Omental fat pad (tissue), 4 donors: ENCODE measurements around the gene IPO5. TPM values are rescaled to one million over a fixed set of nuclear protein-coding genes. Genes with fewer than 3 reads are reported as not detected.

Experiments
- ATAC-seq: fragments of 150-250 bp; one replicate; pipeline ENCODE4 v1.9.1; 2016; ENCODE audit warnings: mild to moderate bottlenecking, moderate library complexity; ENCODE audit not compliant: low FRiP score
- DNase-seq: peaks from one replicate; pipeline ENCODE4 v3.0.0-alpha.2; 2019; ENCODE audit warnings: low spot score
- total RNA-seq, 4 donors: library from RNA; depleted of rRNA; stranded (reverse); fragments of >200 nt; gene quantifications; one replicate each; pipeline ENCODE4 v1.1.0, GENCODE V29; 2016
- TF ChIP-seq, protein P1 (sequence below), 3 donors: fragments of 450-650 bp; IDR thresholded peaks; one replicate each; pipeline ENCODE4 v1.5.1; 2016 to 2017; ENCODE audit warnings: antibody characterized with exemption in 3 of 3, mild to moderate bottlenecking in 3 of 3, moderate library complexity in 2 of 3

The IPO5 gene
- total RNA-seq, 4 donors from 2014 or later, result 106 to 170 (median 132) TPM

DNA sequence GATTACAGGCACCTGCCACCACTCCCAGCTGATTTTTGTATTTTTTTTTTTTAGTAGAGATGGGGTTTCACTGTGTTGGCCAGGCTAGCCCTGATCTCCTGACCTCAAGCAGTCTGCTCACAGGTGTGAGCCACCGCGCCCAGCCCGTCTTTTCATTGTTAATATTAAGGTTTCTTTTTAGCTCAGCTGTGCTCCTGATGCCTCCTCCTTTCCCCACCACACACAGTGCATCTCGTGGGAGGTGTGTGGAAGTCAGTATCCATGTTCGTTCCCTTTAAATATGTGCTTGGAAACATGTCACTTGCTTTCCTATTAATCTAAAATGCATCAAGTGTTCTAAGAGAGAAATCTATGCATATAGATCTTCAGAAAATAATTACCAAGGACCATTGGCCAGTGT lies 53.5 kb downstream of the IPO5 start:
- TF ChIP-seq, protein P1, sequence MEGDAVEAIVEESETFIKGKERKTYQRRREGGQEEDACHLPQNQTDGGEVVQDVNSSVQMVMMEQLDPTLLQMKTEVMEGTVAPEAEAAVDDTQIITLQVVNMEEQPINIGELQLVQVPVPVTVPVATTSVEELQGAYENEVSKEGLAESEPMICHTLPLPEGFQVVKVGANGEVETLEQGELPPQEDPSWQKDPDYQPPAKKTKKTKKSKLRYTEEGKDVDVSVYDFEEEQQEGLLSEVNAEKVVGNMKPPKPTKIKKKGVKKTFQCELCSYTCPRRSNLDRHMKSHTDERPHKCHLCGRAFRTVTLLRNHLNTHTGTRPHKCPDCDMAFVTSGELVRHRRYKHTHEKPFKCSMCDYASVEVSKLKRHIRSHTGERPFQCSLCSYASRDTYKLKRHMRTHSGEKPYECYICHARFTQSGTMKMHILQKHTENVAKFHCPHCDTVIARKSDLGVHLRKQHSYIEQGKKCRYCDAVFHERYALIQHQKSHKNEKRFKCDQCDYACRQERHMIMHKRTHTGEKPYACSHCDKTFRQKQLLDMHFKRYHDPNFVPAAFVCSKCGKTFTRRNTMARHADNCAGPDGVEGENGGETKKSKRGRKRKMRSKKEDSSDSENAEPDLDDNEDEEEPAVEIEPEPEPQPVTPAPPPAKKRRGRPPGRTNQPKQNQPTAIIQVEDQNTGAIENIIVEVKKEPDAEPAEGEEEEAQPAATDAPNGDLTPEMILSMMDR (IDR thresholded peaks at IDR 0.05), result no peak
- DNase-seq (no peak), ATAC-seq (no peak)

DNA sequence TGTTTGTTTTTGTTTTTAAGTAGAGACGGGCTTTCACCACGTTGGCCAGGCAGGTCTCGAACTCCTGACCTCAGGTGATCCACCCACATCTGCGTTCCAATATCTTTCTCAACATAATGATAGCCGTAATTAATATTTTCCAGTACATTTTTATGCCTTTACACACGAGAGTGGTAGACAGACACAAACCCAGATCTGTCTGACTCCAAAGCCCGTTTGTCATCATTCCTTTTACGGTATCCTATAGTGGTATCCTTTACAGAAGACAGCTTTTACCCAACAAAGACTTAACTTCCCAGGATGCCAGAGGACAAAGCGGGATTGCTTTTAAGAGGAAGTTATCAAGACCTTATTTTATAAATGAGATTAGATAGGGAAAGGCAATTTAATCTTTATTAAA lies 59.8 kb downstream of the IPO5 start:
- no peak for ATAC-seq
- DNase-seq, result no peak
- TF ChIP-seq, protein P1 (IDR thresholded peaks at IDR 0.05), result no peak

DNA sequence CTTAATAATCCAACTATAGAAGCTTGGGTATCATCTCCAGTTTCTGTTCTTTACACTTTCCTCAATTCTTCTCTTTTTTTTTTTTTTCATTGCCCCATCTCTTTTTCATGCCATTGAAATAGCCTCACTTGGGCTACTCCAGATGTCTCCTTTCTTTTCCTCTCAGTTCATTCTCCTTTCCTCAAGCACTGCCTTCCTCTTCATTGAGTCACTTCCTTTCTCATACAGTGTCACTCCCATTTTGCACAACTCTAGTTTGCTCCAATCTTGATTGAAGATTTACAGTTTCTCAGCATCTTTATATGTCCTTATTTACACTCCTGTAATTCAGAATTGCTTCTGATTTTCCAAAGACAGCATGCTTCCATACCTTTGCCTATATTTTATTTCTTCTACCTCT lies 61.3 kb downstream of the IPO5 start:
- TF ChIP-seq, protein P1 (IDR thresholded peaks at IDR 0.05), result no peak
- DNase-seq (no peak), ATAC-seq (no peak)

DNA sequence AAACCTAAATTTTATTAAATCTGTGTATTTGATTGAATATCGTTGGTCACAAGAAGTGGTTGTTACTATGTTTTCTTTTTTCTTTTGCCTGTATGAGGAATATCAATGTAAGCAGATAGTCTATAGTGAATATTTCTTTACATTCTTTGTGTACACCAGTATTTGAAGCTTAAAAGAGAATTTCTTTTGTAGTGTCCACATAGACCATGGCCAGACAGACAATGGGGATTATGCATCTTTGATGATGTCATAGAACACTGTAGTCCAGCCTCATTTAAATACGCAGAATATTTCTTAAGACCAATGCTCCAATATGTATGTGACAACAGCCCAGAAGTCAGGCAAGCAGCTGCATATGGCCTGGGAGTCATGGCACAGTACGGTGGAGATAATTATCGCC lies 64.8 kb downstream of the IPO5 start:
- TF ChIP-seq, protein P1 (IDR thresholded peaks at IDR 0.05), result no peak
- no peak for DNase-seq
- ATAC-seq, result no peak

DNA sequence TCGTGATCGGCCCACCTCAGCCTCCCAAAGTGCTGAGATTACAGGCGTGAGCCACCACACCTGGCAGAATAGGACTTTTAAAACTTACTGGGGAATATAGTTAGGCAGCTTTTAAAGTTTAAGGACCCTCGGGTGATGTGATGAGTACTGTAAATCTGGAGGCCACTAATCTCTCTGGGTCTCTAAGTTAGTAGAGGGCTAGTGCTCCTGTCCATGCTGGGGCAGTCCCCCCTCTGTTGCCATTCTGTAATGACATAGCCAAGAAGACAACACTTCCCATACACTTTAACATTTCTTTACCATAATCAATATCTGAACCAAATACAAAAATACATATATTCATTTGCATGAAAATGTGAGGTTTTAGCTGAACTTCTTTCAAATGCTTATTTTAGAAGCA lies 65.7 kb downstream of the IPO5 start:
- ATAC-seq, result no peak
- TF ChIP-seq, protein P1 (IDR thresholded peaks at IDR 0.05), result no peak
- DNase-seq, result no peak

DNA sequence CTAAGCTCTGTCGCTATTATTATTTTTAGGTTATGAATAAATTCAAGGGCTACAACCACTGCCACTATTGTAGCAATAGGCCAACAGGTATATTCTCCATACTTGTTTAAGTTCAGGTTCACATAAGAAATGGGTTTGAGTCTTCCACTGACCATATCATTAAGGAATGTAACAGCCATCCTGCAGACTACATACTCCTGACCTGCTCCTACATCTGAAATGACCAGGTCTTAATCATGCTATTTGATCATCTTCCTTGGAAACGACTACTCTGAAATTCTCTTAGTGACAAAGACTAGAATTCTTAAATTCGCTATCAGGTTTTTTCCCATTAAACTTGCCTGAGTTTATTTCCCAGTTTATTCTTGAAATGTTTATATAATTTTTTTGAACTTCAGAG lies 66.8 kb downstream of the IPO5 start:
- DNase-seq (no peak), ATAC-seq (no peak)
- TF ChIP-seq, protein P1 (IDR thresholded peaks at IDR 0.05), result no peak

DNA sequence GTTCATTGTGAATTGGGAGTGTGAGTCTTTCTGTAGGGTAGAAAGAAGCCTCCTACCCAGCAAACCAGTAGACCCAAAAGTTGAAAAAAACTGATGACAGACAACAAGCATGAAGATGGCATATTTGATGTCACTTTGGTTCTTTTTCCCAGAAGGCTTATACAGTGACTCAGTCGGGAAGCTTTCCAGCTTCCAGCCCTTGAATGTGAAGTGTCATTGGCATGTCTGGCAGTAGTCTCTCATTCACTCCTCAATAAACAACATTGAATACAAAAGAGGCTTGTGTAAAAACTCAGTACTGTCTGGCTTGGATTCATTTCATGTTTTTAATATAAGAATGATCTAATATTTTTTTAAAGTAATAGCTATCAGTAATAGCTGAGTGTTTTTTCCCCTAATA lies 68.7 kb downstream of the IPO5 start:
- TF ChIP-seq, protein P1 (IDR thresholded peaks at IDR 0.05), result no peak
- DNase-seq (no peak), ATAC-seq (no peak)
